Endothelial cell (in vitro differentiated cells): Measurements from ENCODE around the gene TUT1. TPM values are rescaled to one million over a fixed set of nuclear protein-coding genes. Genes with fewer than 3 reads are reported as not detected.
A peak's percentile ranks its signal among the peaks of the same experiment; 100 is the strongest.

ENCODE experiments used
- DNase-seq: peaks from one replicate; pipeline ENCODE4 v3.0.0; 2021; ENCODE audit warnings: low spot score
- H3K27ac Mint-ChIP-seq: one replicate; pipeline ENCODE4 v1.8.0; 2021; ENCODE audit warnings: mixed read lengths, inconsistent platforms; ENCODE audit not compliant: unreplicated experiment
- H3K27me3 Mint-ChIP-seq: one replicate; pipeline ENCODE4 v1.8.0; 2021; ENCODE audit warnings: mild to moderate bottlenecking, moderate library complexity, mixed read lengths, inconsistent platforms; ENCODE audit not compliant: unreplicated experiment
- H3K36me3 Mint-ChIP-seq: one replicate; pipeline ENCODE4 v1.8.0; 2021; ENCODE audit warnings: mild to moderate bottlenecking, low read depth, mixed read lengths, inconsistent platforms; ENCODE audit not compliant: unreplicated experiment
- H3K4me1 Mint-ChIP-seq: one replicate; pipeline ENCODE4 v1.8.0; 2021; ENCODE audit warnings: mild to moderate bottlenecking, mixed read lengths, inconsistent platforms; ENCODE audit not compliant: unreplicated experiment
- H3K4me3 Mint-ChIP-seq: one replicate; pipeline ENCODE4 v1.8.0; 2021; ENCODE audit warnings: mild to moderate bottlenecking, mixed read lengths, inconsistent platforms; ENCODE audit not compliant: unreplicated experiment
- H3K9me3 Mint-ChIP-seq: one replicate; pipeline ENCODE4 v1.8.0; 2021; ENCODE audit warnings: mixed read lengths, inconsistent platforms; ENCODE audit not compliant: unreplicated experiment
- CTCF ChIP-seq: fragments of 200-600 bp; sonication (generic); IDR thresholded peaks from one replicate; pipeline ENCODE4 v1.5.0; 2021; ENCODE audit warnings: antibody characterized with exemption; ENCODE audit not compliant: unreplicated experiment
- total RNA-seq: library from RNA; stranded (reverse); fragmentation: NEBNext Ultra II Directional; extraction: Animal tissue kit (Norgen Biotek cat#: 25700); gene quantifications from one replicate; pipeline ENCODE4 v1.2.1, GENCODE V29; 2021; ENCODE audit not compliant: unreplicated experiment

The TUT1 gene
- total RNA-seq, 1 donor from 2014 or later, result 21.2 TPM

- no peaks in the 10 kb centered on the region for H3K9me3 Mint-ChIP-seq
- H3K27me3 Mint-ChIP-seq, result peaks cover 38% of the 10 kb centered on the region
- peak overlapping the region; percentile 96 for H3K4me3 Mint-ChIP-seq
- H3K27ac Mint-ChIP-seq, result no peak overlapping the region
- peaks cover 5% of the 10 kb centered on the region for H3K36me3 Mint-ChIP-seq
- peak; percentile 99 for TF ChIP-seq CTCF
- peaks cover 34% of the 10 kb centered on the region for H3K4me1 Mint-ChIP-seq
- DNase-seq, result peak; percentile 86
Measured at GRCh38 chr11:62542750-62543567, 48.4 kb downstream of the TUT1 start.

- Mint-ChIP-seq H3K4me1 (peaks cover 29% of the 10 kb centered on the region), H3K9me3 (no peaks in the 10 kb centered on the region), H3K27ac (no peak overlapping the region), H3K36me3 (peaks cover 4% of the 10 kb centered on the region), H3K4me3 (peak overlapping the region; percentile 80), H3K27me3 (peaks cover 36% of the 10 kb centered on the region)
- no peak for DNase-seq
- no peak for TF ChIP-seq CTCF
Measured at GRCh38 chr11:62542111-62542745, 49.1 kb downstream of the TUT1 start.

- H3K27me3 Mint-ChIP-seq, result peaks cover 36% of the 10 kb centered on the region
- H3K4me1 Mint-ChIP-seq, result peaks cover 29% of the 10 kb centered on the region
- TF ChIP-seq CTCF, result no peak
- peak overlapping the region; percentile 31 for H3K27ac Mint-ChIP-seq
- H3K4me3 Mint-ChIP-seq, result peak overlapping the region; percentile 80
- no peaks in the 10 kb centered on the region for H3K9me3 Mint-ChIP-seq
- H3K36me3 Mint-ChIP-seq, result peaks cover 9% of the 10 kb centered on the region
- no peak for DNase-seq
Measured at GRCh38 chr11:62540804-62541701, 50.3 kb downstream of the TUT1 start.

- Mint-ChIP-seq H3K36me3 (peaks cover 17% of the 10 kb centered on the region), H3K27me3 (peaks cover 27% of the 10 kb centered on the region), H3K27ac (no peak overlapping the region), H3K9me3 (no peaks in the 10 kb centered on the region), H3K4me1 (peaks cover 24% of the 10 kb centered on the region), H3K4me3 (no peak overlapping the region)
- TF ChIP-seq CTCF, result no peak
- DNase-seq, result no peak
Measured at GRCh38 chr11:62539238-62539925, 51.9 kb downstream of the TUT1 start.
